ENCODE results near the gene GABRE.

DNA sequence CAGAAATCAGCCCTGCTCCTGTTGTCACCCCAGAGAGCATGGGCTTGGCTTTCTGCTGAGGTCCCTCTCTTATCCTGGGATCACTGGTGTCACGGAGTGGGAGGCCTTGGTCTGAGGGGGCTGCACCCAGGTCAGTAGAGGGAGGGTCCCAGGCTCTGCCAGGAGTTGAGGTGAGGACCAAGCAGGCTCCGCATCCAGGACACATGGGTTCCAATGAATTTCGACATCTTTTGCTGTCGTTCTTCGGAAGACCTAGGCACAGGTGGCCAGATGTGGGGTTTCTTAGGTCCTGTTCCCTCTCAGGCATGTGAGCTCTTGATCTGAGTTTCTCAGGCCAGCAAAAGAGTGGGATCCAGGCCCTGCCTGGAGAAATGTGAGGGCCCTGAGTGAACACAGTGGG is 51.8 kb downstream of the GABRE start:
- TF ChIP-seq CTCF (IDR thresholded peaks at IDR 0.05; ENCODE audit: low read length) (no peak), EZH2 (optimal IDR thresholded peaks at IDR 0.05; ENCODE audit: low read depth, low read length) (no peak), EZH2phosphoT487 (IDR thresholded peaks at IDR 0.05; ENCODE audit: low read length) (no peak)
